ENCODE measurements around the gene PKNOX2.

GRCh38 chr11:125167954-125168835, 3.6 kb downstream of the PKNOX2 start:
- no peak for TF ChIP-seq CTCF (IDR thresholded peaks at IDR 0.05; ENCODE audit: low read length)
- TF ChIP-seq EZH2 (optimal IDR thresholded peaks at IDR 0.05; ENCODE audit: low read depth, low read length), result no peak
